RPMI7951 (cell line): ENCODE measurements around the gene NAAA. TPM values are rescaled to one million over a fixed set of nuclear protein-coding genes. Genes with fewer than 3 reads are reported as not detected.
"Not testable (repeated sequence)": the region's sequence is repeated elsewhere in the genome, so short reads cannot be mapped to it uniquely, and the experiment has no call there.

Experiments used
- DNase-seq: peaks from one replicate; pipeline ENCODE4 v3.0.0-alpha.2; 2012; ENCODE audit warnings: low read depth
- total RNA-seq: library from RNA; depleted of rRNA; stranded (reverse); fragments of >200 nt; shearing (Covaris generic); gene quantifications from 2 replicates; pipeline ENCODE4 v1.2.3, GENCODE V29; 2014; rRNA removed

NAAA gene
- 34.6 and 42.4 TPM in 2 replicates for total RNA-seq

DNA sequence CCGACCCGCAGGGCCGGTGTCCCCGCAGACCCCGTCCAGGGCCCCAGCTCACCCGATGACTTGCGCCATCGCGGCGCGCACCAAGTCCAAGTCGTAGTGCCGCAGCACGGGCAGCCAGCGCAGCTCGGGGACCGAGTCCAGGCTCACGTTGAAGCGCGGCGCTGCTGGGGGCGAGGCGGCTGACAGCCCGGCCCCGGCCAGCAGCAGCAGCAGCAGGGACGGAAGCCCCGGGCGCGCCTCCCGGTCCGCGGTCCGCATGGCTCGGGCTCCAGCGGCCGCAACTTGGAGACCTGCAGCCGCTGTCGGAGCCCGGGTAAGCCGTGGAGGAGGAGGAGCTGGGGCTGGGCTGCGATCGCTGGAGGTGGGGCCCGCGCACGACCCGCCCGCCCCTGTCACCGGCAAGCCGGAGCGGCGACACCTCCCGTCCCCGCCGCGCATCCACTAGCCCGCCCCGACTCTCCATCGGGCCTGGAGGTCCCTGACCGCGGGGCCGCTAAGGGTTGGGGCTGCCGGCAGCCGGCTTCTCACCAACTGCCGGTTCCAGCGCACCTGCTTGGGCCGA lies at the start of gene NAAA:
NAAA (minus strand) TSS at position 322 of the 562 bp plus-strand sequence; CDS start at position 258, 64 bp downstream.
- DNase-seq: peak; percentile 81

DNA sequence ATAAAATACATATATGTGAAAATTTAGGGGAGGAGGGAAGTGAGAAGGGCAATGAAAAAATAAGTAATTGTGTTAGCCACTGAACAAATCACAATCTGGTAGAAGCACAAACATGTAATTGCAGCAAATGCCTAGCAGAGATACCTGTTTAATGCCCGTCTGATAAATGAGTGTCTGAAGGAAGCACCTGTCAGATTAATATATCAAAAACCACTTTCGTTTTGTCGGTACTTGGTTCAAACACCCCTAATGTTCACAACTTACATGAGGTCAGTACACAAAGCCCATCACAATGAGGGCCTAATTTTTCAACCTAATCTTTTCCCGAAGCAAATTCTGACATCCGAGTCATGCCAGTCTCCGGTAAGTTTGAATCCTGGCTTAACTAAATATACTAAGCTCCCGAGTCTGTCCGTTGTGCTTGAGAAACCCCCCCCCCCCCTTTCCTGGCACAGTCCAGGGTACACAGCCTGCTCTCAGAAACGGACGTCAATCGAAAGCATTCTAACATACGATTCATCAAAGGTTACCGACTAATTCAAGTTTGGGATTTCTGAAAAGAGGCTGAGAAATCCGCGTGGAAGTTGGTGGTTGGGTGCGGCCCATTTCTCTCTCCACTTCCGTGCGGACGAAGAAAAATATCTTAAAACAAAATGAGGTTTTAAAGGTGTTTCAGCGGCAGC lies 49.2 kb upstream of the NAAA start:
- no peak for DNase-seq

DNA sequence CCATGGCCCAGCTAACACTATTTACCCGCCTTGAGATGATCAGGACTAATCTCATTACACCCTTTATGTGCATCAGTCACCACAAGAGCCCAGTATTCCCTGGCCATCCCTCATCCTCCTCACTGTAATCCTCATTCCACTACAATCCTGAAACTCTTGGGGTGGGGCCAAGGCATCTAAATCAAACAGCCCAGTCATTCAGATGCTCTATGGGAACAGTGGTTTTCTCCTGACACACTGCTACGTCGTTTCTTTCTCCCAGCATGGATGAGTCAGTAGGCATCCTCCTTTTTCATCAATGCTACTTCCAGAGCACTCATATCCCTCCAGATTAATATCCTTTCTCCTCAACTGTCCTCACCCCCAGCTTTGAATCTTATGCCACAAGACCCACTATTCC lies 44.3 kb upstream of the NAAA start:
- peak; percentile 66 for DNase-seq

DNA sequence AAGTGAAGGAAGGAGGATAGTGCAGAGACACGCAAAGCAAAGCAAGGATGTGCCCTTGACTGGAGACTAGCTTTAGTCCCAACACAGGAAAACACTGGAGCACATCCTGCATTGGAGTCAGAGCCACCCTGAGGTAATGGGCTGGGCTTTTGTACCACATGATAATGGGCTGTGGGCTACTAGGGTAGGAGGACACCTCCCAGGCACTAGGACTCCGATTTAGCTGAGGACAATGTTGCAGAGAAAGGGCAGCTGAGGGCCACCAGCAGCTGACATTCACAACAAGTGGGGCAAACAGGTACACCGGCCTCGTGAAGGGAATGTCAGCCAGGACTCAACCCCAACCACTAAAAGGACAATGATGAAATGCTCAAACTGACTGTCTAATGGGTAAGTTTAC lies 39.8 kb upstream of the NAAA start:
- DNase-seq: no peak

DNA sequence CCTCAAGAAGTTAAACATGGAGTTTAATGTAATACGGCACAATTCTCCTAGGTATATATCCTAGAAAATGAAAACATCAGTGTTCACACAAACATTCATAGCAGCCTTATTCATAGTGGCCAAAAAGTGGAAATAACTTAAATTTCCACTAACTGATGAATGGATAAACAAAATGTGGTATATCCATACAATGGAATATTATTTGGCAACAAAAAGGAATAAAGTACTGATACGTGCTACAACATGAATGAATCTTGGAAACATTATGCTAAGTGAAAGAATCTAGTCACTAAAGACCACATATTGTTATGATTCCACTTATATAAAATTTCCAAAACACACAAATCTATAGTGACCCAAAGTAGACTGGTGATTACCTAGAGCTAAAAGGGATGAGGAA lies 35.4 kb upstream of the NAAA start:
- no peak for DNase-seq

DNA sequence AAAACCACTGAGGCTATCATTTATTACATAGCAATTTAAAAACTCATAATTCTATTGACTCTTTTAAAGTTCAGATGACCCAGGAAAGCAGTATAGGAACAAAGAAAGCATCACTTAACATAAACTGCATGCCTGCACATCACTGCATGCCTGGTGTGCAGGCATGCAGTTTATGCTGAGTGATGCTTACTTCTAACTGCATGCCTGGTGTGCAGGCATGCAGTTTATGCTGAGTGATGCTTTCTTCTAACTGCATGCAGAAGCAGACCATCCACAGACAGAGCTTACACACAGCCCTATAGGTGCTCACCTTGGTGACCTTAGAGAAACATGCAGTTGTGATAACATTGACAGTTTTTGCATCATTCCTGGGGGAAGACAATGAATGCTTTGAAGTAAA lies 33.0 kb upstream of the NAAA start:
- DNase-seq: no peak

DNA sequence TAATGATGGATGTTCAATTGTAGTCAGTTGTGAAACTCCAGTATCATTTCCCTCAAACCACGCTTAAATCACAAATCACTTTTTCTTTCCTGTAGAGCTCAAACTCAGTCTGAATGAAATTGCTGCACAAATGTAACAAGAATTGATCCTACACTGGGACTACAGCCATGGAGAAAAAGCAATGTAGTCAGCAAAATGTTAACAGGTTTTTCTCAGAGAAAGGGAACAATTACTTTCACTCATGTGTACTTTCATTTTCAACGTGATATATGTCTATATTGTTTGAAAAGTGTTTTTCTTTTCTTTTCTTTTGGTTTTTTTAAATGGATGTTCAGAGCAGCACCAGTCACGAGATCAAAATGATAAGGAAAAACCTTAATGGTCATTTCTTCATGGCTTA lies 27.3 kb upstream of the NAAA start:
- DNase-seq: no peak

DNA sequence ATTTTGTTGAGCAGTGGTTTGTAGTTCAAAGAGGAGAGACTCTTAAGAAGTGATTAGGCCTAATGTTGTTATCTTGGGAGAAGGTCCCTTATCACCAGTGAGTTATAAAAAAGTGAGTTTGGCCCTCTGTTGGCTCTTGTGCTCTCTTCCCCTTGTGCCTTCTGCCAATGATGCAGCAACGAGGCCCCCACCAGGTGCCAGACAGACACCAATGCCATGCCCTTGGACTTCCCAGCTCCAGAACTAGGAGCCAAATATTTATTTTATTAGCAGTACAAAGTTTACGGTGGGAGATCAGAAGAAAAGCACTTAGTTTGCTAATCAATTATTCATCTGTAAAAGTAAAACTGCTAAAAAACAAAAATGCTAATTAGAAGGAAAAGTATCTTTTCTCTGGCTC lies 22.7 kb upstream of the NAAA start:
- DNase-seq: no peak

DNA sequence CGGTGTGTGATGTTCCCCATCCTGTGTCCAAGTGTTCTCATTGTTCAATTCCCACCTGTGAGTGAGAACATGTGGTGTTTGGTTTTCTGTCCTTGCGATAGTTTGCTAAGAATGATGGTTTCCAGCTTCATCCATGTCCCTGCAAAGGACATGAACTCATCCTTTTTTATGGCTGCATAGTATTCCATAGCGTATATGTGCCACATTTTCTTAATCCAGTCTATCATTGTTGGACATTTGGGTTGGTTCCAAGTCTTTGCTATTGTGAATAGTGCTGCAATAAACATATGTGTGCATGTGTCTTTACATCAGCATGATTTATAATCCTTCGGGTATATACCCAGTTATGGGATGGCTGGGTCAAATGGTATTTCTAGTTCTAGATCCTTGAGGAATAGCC lies 21.3 kb upstream of the NAAA start:
- DNase-seq: not testable (repeated sequence)

DNA sequence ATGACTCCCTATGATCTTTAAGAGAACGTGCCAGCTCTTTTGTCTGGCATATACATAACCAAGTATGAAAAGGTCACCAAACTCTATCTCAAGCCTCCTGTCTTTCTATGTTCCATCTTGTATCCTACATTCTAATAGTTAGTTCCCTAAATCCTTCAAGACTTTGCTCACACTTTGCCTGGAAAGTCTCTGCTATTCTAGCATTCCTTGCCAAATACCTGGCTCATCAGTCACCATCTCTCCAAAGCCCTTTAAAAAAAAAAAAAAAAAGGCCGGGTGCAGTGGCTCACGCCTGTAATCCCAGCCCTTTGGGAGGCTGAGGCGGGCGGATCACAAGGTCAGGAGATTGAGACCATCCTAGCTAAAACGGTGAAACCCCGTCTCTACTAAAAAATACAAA lies 17.7 kb upstream of the NAAA start:
- DNase-seq: not testable (repeated sequence)

DNA sequence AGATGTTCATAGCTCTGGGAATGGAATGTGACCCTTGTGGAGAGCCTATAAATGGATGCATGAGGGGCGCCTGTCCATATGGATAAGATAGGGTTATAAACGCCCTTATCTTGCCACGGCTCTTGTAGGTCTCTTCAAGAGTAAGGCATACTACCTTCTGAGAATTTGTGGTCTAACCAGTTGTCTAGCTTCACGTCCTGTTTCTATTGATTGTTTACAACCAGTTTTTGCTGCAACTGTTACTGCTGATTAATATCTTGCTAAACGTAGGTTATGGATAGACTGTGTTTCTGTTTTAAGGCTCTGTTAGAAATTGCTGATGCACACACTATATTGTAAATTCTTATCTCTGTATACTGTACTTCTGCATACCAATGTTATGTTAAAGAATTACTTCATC lies 14.0 kb upstream of the NAAA start:
- DNase-seq: not testable (repeated sequence)

DNA sequence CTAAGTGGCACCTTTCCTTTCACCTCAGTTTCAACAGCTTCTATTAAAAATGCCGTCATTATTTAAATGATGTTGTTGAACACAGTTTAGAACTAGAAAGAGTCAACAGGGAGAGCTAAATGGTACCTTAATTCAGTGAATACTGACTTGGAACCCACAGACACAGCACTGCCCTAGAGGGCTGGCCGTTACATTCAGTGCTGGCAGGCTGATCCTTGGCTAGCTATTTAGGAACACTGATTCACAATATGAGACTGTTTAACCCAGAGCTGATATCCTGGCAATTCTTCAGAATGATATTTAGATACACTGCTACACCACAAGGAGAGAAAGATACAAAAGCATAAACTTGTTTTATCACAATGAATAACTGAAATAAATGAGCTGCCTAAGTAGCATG lies 12.7 kb upstream of the NAAA start:
- no peak for DNase-seq

DNA sequence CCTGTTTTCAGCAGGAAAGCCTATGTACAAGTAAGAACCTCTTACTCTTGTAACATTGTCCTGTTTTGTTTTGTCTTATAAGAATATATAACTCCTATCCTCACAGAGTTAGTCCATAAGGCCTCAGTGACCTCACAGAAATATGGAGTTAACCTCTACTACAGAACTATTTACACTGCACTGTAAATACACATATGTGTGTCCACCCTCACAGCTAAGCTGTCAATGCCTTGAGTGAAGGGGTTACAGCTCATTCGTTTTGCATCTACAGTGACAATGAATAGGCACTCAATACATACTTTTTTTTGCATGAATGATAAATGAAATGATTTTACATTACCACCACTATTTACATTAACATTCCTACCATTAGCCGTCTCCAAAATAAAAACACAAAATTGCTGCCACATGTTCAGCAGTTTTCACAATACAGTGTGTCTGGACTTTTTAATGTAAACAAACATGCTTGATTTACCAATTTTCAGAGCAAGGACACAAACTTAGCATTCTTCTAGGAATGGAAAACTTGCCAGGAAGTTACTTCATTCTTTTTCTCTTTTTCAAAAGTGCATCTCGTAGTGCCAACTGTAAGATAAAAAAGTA lies 9.5 kb upstream of the NAAA start:
- DNase-seq: no peak

DNA sequence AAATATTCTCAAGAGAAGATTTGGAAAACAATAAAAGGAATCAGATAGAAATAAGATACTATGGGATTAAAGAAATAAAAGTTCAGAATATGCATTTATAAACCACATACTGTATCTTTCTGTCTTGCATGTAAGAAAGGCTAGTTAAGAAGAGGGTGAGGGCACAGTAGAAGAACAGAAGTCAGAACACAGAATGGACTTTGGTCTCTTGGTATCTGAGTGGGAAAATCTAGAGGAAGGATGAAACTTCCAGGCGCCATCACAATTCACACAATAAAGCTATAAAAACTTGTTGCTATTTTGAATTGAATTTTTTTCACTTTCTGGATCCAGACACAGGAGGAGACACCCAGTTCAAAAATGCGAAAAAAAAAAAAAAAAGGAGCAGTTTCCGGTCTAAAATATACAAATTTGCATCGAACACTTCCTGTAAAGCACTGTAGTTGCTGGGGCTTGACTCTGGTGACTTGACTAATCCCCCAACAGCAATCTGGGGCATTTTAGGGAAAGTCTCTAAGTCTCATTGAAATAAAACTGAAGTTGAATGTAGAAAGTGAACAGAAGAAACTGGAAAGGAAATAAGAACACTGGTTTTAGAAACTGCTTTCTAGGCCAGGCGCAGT lies 8.1 kb upstream of the NAAA start:
- DNase-seq: no peak

DNA sequence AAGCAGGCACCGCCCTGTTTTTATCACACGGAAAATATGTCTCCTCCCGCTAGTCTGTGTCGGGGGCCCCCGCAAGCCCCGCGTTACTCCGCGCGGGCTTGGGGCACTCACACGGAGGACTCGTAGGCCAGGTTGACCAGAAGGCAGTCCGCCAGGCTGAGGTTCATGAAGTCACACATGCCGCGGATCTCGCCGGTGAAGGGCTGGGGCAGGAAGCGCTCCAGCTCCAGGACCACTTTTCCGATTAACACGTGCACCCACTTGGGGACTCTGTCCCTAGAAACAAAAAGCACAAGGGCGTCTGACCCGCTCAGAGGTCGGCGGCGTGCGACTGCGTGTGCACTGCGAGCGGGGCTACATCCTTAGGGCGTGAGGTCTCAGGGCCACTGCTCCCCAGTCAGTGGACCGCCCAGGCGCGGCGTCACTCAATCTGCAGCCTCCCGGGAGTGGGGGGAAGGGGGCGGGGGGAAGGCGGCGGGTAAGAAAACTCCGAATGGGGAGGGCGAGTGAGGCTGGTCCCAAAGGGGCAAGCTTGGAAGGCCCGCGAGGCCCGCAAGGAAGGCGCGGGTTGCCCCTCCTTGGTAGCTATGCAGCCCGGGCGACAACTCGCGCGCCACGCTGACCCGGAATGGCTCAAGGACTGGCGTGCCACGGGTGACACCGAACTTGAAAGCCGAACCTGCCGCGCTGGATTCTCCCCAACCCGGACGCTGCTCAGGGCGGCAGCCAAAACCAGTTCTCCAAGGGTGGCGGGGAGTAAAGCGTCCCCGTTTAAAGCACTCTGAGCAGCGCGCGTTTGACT lies 722 bp downstream of the NAAA start:
- peak; percentile 64 for DNase-seq

DNA sequence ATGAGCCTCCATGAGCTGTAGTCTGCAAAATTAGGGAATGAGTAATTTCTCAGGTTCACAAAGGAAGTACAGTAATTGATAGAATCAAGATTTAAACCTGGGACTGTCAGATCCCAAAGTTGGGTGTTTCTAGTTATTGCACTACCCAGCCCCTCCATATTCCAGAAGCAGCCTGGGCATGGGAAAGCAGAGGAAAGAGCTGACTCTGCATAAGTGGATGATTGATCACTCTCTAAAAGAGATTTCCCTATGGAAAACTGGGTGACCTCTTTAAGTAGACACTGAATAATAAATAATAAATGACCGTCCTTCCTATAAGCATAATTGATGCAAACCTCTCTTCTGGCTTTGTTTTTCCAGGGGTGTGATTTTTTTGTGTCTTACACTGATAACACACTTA lies 5.2 kb downstream of the NAAA start:
- DNase-seq: no peak

DNA sequence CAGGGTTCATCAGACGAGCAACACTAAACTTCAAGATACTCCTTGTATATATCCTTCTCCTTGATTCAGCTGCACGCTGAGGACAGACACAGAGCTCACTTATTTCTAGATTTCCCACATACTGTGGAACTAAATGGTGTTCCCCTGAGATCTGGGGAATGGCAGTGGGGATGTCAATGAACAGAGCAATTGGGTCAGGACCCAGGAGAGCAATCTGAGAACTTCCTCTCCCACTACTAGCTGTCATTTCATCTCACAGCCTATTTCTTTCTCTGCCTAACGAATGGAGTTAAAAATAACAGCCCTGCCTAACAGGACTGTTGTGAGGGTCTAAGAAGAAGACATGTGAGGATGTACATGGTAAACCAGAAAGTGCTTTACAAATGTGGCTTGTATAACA lies 10.7 kb downstream of the NAAA start:
- DNase-seq: no peak

DNA sequence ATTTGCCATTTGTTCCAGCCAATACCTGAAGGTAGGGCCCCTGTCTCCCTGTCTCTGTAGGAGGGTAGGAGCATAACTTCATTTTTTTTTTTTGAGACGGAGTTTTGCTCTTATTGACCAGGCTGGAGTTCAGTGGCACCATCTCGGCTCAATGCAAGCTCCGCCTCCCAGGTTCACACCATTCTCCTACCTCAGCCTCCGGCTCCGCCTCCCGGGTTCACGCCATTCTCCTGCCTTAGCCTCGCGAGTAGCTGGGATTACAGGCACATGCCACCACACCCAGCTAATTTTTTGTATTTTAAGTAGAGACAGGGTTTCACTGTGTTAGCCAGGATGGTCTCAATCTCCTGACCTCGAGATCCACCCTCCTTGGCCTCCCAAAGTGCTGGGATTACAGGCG lies 15.9 kb downstream of the NAAA start:
- DNase-seq: not testable (repeated sequence)

DNA sequence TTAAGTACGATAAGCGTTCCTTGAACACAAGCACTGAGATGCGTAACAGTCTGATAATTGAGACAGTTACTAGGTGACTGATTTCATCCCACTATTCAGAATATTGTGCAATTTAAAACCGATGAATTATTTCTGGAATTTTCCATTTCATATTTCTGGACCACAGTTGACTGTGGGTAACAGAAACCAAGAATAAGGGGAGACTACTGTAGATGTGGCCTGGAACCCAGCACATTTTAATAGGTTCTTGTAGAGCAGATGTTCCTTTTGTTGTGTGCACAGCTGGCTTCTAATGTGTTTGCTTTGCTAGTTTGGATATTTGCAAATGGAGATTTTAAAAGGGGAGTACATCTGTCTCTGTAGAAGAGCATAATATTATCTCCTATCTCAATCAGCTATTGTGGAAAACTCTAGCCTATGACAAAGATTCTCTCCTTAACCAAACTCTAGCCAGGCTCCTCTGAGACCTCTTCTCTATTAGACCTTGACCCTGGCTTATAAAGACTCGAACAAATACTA lies 16.4 kb downstream of the NAAA start:
- DNase-seq: no peak

DNA sequence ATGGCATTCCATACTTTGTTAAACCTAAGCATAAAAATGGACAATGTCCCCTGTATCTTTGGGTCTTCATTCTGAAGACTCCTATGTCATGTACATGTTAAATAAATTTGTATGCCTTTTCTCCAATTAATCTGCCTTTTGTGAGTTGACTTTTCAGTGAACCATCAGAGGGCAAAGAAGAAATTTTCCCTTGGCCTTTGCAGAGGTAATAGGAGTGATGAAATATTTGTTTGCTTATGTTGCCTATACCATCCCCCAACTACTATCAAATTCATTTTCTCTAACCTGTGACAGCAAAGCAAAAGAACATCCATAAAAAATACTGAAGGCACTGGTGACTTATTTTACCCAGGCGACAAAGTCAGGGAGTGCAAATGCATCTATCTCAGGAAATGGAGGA lies 18.2 kb downstream of the NAAA start:
- no peak for DNase-seq

DNA sequence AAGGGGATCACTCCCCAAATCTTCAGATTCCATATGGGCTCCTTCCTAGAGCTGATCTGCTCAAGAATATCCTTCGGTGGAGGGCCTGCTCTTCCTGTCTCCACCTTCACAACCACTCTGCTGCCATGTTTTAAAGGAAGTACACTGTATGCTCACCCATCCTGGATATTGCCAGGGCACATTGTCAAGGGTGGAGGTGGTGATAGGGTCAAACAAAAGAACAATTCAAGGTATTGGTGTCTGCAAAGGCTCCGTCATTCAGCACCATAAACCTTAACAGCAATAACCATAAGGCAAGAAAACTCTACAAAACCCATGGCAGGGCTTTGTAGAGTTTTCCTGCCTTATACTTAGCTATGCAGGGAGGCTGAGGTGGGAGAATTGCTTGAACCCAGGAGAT lies 18.9 kb downstream of the NAAA start:
- no peak for DNase-seq

DNA sequence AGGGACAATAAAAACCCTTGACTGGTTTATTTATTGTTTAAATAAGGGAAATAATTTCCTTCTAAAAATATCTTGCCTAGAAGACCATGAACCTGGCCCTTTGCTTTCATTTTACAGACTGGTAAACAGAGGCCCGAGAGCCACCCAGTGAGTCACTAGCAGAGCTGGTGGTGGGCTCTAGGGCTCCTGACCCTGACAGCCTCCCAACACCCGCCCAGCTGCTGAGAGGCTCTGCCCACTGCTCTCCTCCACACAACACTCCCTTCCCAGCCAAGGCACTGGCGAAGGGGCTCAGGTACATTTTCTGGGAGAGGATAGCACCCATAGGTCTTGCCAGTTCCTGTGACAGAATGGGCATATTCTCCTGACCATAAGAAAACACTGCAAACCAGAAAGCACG lies 20.5 kb downstream of the NAAA start:
- DNase-seq: no peak
